Medulla oblongata (tissue), 1 donor: ENCODE results near the gene NRGN.
"Not testable (repeated sequence)": the region's sequence is repeated elsewhere in the genome, so short reads cannot be mapped to it uniquely, and the experiment has no call there.

Experiments used
- DNase-seq: peaks from one replicate; pipeline ENCODE4 v3.0.0-alpha.2; 2015; ENCODE audit errors: extremely low spot score

NRGN gene

GRCh38 chr11:124758355-124759265, 18.9 kb downstream of the NRGN start:
- peak; percentile 83 for DNase-seq

- DNase-seq: no peak
These were observed 19.8 kb downstream of the NRGN start for GRCh38 chr11:124759266-124760204.

DNA sequence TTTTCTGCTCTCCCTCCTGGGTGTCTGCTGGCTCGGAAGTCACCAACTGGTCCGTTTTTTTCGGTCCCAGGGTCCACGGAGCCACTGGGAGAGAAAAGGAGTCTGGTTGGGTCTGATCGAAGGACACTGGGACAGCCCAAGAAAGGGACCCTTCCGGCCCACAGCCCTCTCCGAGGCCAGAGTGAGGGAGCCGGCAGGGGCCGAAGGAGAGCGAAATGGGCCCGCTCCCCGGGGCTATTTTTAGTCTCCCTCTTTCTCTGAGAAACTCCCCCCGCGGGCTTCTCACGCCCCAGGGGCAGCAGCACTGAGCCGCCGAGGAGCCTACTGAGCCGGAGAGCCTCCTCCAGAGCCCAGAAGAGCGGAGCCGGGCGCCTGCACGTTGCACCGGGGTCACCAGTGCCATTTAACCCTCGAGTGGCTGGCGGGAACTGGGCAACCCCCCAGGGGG, 20.5 kb downstream of the NRGN start:
- no peak for DNase-seq

GRCh38 chr11:124760806-124761205, 21.1 kb downstream of the NRGN start:
- no peak for DNase-seq

- no peak for DNase-seq
These were observed 21.8 kb downstream of the NRGN start for GRCh38 chr11:124761301-124762104.

GRCh38 chr11:124762105-124762623, 22.4 kb downstream of the NRGN start, which contains the start of gene ESAM:
TSS of gene ESAM (minus strand) at chr11:124762290. CDS start at chr11:124762154, 136 bp downstream.
- DNase-seq: no peak

DNA sequence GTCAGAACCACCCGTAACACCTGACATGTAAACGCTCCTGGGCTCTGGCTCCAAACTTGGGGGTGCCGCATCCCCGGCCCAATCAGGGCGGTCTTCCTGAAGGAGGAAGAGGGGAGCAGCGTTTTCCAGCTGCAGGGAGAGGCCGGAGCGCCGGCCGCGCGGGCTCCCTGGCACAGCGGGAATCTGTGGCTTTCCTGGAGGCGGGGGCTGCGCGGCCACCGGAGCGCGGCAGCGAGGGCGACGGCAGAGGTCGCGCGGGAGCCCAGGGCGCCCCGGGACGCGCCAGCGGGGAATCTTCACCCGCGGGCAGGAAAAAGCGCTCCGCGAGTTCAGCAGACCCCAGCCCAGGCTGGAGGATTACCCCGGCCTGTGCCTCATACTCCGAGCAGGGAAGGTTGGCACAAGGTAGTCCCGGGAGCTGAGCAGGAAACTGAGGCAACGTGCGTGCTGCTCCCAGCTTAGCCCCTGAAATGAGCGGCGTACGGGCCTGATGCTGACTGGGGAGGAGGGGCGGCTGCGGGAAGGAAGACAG, 22.9 kb downstream of the NRGN start:
- DNase-seq: no peak

DNA sequence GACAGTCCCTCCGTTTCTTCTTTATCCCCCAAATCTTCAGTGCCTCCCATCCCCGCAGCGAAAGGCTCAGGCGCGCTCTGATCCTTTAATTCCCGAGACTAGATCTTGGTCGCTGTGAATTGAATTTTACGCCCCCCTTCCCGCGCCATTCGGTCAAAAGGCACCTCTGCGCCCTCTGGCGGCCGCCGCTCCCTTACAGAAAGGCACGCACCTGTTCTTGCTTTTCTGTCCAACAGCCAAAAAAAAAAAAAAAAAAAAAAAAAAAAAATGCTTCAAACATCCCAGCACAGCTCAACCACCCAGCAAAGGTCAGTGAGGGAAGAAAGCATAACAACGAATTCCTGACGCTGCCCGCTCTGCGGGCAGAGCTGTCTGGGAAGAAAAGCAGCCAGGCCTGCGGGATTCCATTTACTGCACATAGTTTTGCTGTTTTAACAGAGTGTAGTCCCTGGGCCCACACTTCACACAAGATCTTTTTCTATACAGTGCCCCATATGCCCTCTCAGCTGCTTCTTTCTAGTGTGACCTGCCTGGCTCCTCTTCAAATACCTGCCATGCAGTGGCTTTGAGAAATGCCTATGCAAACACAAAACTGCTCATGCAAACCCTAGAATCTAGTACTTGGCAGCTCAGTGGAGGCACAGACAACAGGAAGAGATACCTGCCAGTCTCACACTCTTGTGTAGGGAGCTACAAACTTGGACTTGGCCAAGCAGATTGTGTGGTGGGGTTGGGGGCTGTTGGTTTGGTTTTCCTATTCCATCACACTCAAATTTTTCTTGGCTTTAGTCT, 23.6 kb downstream of the NRGN start:
- peak; percentile 60 for DNase-seq

- DNase-seq: no peak
These were observed 26.4 kb downstream of the NRGN start for GRCh38 chr11:124766156-124766555.

- no peak for DNase-seq
These were observed 29.2 kb downstream of the NRGN start for GRCh38 chr11:124768914-124769313.

- no peak for DNase-seq
These were observed 30.3 kb downstream of the NRGN start for GRCh38 chr11:124769806-124770774.

- DNase-seq: not testable (repeated sequence)
These were observed 31.2 kb downstream of the NRGN start for GRCh38 chr11:124770959-124771358.

GRCh38 chr11:124776865-124777645, 37.3 kb downstream of the NRGN start:
- DNase-seq: no peak

DNA sequence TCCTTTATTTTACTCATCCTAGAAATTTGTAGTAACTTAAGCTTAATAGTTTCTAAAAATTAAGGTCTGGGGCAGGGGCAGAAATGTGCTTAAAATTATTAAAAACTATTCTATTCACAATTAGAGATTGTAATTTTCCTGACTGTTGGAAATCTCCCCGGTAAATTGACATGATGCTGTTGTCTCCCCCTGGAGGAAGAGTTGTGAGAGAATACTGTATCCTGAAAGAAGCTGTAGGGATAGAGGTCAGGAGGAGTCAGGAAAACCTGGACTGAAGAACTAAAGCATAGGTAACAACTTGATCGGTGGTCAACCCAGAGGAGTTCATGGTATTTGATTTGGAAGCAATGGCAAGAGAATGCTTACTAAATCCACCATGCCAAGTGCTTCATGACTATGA, 38.5 kb downstream of the NRGN start:
- no peak for DNase-seq

DNA sequence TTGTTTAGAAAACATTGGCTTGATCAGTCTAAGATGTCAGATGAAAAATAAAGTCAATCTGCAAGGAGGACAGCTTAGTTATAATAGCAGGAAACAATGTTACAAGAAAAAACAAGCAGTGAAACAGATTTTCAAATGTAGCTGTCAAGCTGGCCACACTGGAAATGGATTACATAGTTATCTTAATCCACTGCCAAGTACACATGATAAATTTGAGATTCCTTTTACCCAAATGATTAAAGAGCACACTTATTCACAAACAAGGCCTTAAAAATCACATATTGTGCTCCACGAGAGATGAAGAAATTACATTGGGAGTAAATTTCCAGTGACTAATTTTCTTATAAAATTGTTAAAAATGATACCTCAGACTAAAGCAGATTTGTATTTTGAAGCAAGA, 39.8 kb downstream of the NRGN start:
- DNase-seq: no peak

- DNase-seq: no peak
These were observed 43.3 kb downstream of the NRGN start for GRCh38 chr11:124783002-124783401.

GRCh38 chr11:124784051-124784450, 44.3 kb downstream of the NRGN start:
- no peak for DNase-seq

GRCh38 chr11:124788521-124788920, 48.8 kb downstream of the NRGN start:
- no peak for DNase-seq
